SH-SY5Y (cell line): ENCODE results near the gene ZNF555.

ENCODE experiments used
- GATA2 ChIP-seq: IDR thresholded peaks from 2 replicates; pipeline ENCODE4 v1.6.1; 2011; ENCODE audit warnings: mild to moderate bottlenecking, low read depth, low read length
- GATA3 ChIP-seq: IDR thresholded peaks from 2 replicates; pipeline ENCODE4 v1.6.1; 2011; ENCODE audit warnings: low read depth, mild to moderate bottlenecking, low read length, moderate library complexity

The ZNF555 gene

GRCh38 chr19:2902590-2903218 lies 61.4 kb downstream of the ZNF555 start:
- TF ChIP-seq GATA2 (no peak), GATA3 (no peak)

GRCh38 chr19:2905918-2906519 lies 64.7 kb downstream of the ZNF555 start:
- TF ChIP-seq GATA2: no peak
- no peak for TF ChIP-seq GATA3

- no peak for TF ChIP-seq GATA3
- TF ChIP-seq GATA2: no peak
These were observed 65.4 kb downstream of the ZNF555 start for GRCh38 chr19:2906631-2907195.
